GM23338 (cell line): ENCODE measurements around the gene DOCK1. TPM values are rescaled to one million over a fixed set of nuclear protein-coding genes. Genes with fewer than 3 reads are reported as not detected.

ENCODE experiments used
- ATAC-seq: fragments of 200-7000 bp; cut with Tn5 transposase; 3 replicates; pipeline ENCODE4 v1.9.1; 2020
- DNase-seq: peaks from one replicate; pipeline ENCODE4 v3.0.0-alpha.2; 2015; ENCODE audit warnings: low spot score
- H2AFZ ChIP-seq: fragments of 200-600 bp; sonication (generic); 2 replicates; pipeline ENCODE4 v1.8.0; 2016; ENCODE audit warnings: antibody characterized with exemption, mild to moderate bottlenecking, moderate library complexity
- H3F3A ChIP-seq: fragments of 200-600 bp; sonication (generic); replicated peaks from 2 replicates; pipeline ENCODE4 v1.8.0; 2017; ENCODE audit warnings: antibody characterized with exemption, mixed run types, low read depth
- H3K27ac ChIP-seq: fragments of 200-600 bp; sonication (generic); 2 replicates; pipeline ENCODE4 v1.6.1; 2016; ENCODE audit warnings: low read depth
- H3K27me3 ChIP-seq: fragments of 200-600 bp; sonication (generic); 2 replicates; pipeline ENCODE4 v1.8.0; 2016; ENCODE audit warnings: mild to moderate bottlenecking, mixed run types, moderate library complexity; ENCODE audit not compliant: insufficient read depth
- H3K36me3 ChIP-seq: fragments of 200-600 bp; sonication (generic); 2 replicates; pipeline ENCODE4 v1.8.0; 2016; ENCODE audit warnings: mild to moderate bottlenecking; ENCODE audit not compliant: insufficient read depth
- H3K4me1 ChIP-seq: fragments of 200-600 bp; sonication (generic); 2 replicates; pipeline ENCODE4 v1.8.0; 2016; ENCODE audit warnings: mild to moderate bottlenecking, moderate library complexity; ENCODE audit not compliant: insufficient read depth
- H3K4me2 ChIP-seq: fragments of 200-600 bp; sonication (generic); 2 replicates; pipeline ENCODE4 v1.7.1; 2017; ENCODE audit warnings: mixed run types
- H3K4me3 ChIP-seq: fragments of 200-600 bp; sonication (generic); 2 replicates; pipeline ENCODE4 v1.6.1; 2016; ENCODE audit warnings: mixed run types
- H3K79me2 ChIP-seq: fragments of 200-600 bp; sonication (generic); replicated peaks from 2 replicates; pipeline ENCODE4 v1.8.0; 2017; ENCODE audit warnings: mild to moderate bottlenecking; ENCODE audit not compliant: insufficient read depth
- H3K9me2 ChIP-seq: fragments of 200-600 bp; sonication (generic); 2 replicates; pipeline ENCODE4 v1.8.0; 2017; ENCODE audit not compliant: insufficient read depth
- H4K20me1 ChIP-seq: fragments of 200-600 bp; sonication (generic); replicated peaks from 2 replicates; pipeline ENCODE4 v1.8.0; 2017; ENCODE audit warnings: mild to moderate bottlenecking; ENCODE audit not compliant: insufficient read depth
- H3K27ac Mint-ChIP-seq: 2 replicates; pipeline ENCODE4 v1.8.0; 2020; ENCODE audit warnings: inconsistent platforms, mild to moderate bottlenecking, moderate library complexity, mixed read lengths
- H3K27me3 Mint-ChIP-seq: 3 replicates; pipeline ENCODE4 v1.8.0; 2022; ENCODE audit warnings: low read depth, mild to moderate bottlenecking, moderate library complexity, mixed read lengths, inconsistent platforms; ENCODE audit not compliant: insufficient read depth, poor library complexity
- H3K36me3 Mint-ChIP-seq: 3 replicates; pipeline ENCODE4 v1.8.0; 2021; ENCODE audit warnings: low read depth, mild to moderate bottlenecking, inconsistent platforms, moderate library complexity, mixed read lengths
- H3K4me1 Mint-ChIP-seq: 3 replicates; pipeline ENCODE4 v1.8.0; 2020; ENCODE audit warnings: mild to moderate bottlenecking, inconsistent platforms, mixed read lengths
- H3K4me3 Mint-ChIP-seq: 3 replicates; pipeline ENCODE4 v1.8.0; 2021; ENCODE audit warnings: moderate library complexity, mild to moderate bottlenecking, inconsistent platforms, mixed read lengths
- H3K9me3 Mint-ChIP-seq: 3 replicates; pipeline ENCODE4 v1.8.0; 2020; ENCODE audit warnings: moderate library complexity, mild to moderate bottlenecking, inconsistent platforms, mixed read lengths
- ETS1 ChIP-seq: IDR thresholded peaks from 2 replicates; pipeline ENCODE4 v1.6.1; 2016; ENCODE audit warnings: antibody characterized with exemption
- EZH2 ChIP-seq: fragments of 200-600 bp; sonication (generic); IDR thresholded peaks from one replicate; pipeline ENCODE4 v1.8.0; 2017; ENCODE audit warnings: antibody characterized with exemption, mild to moderate bottlenecking, low read depth; ENCODE audit not compliant: unreplicated experiment
- EZH2phosphoT487 ChIP-seq: fragments of 200-600 bp; sonication (generic); IDR thresholded peaks from one replicate; pipeline ENCODE4 v1.8.1; 2018; ENCODE audit warnings: antibody characterized with exemption; ENCODE audit not compliant: unreplicated experiment
- POLR2AphosphoS5 ChIP-seq: IDR thresholded peaks from 2 replicates; pipeline ENCODE4 v1.6.1; 2016; ENCODE audit warnings: antibody characterized with exemption, low read depth
- REST ChIP-seq: IDR thresholded peaks from one replicate; pipeline ENCODE4 v1.6.1; 2018; ENCODE audit warnings: antibody characterized with exemption; ENCODE audit not compliant: unreplicated experiment
- ZNF331 ChIP-seq: fragments of 250-450 bp; sonication (Bioruptor Pico); IDR thresholded peaks from 2 replicates; pipeline ENCODE4 v1.5.0; 2020; ENCODE audit warnings: low read depth, mild to moderate bottlenecking, moderate library complexity
- ZNF462 ChIP-seq: fragments of 250-450 bp; sonication (Bioruptor Pico); IDR thresholded peaks from 2 replicates; pipeline ENCODE4 v1.5.0; 2020; ENCODE audit warnings: mild to moderate bottlenecking, moderate library complexity
- polyA plus RNA-seq: library from polyadenylated mRNA; unstranded; fragments of >200 nt; fragmentation: Nextera tagmentation; extraction: Ambion mirVana; gene quantifications from 2 replicates; pipeline ENCODE4 v1.2.1, GENCODE V29; 2016
- total RNA-seq: library from RNA; depleted of rRNA; stranded (reverse); fragments of >200 nt; shearing (Covaris generic); gene quantifications from 2 replicates; pipeline ENCODE4 v1.2.3, GENCODE V29; 2014

DOCK1 gene
- total and polyA plus RNA-seq, 2 experiments from 2014 or later, result 13.2 to 55.3 TPM

GRCh38 chr10:127384532-127384931 lies 479.3 kb downstream of the DOCK1 start:
- Histone ChIP-seq H3K4me2 (no peak overlapping the region), H3K27ac (no peak overlapping the region), H2AFZ (no peak overlapping the region), H3K9me2 (0 out of 2 replicates have a peak, but pooled peaks cover 3% of the 10 kb centered on the region), H3K27me3 (no peaks in the 10 kb centered on the region), H3K79me2 (no peaks in the 10 kb centered on the region), H3K4me1 (no peaks in the 10 kb centered on the region), H3F3A (no peaks in the 10 kb centered on the region), H4K20me1 (no peaks in the 10 kb centered on the region), H3K4me3 (no peak overlapping the region), H3K36me3 (no peaks in the 10 kb centered on the region; the same call in 1 of the 2 replicates)
- DNase-seq (no peak), ATAC-seq (no peak)
- no peak for TF ChIP-seq ETS1
- TF ChIP-seq EZH2phosphoT487, result no peak
- no peak for TF ChIP-seq POLR2AphosphoS5
- TF ChIP-seq ZNF462 (CRISPR knock-in tag), result no peak
- TF ChIP-seq ZNF331, result no peak
- no peak for TF ChIP-seq REST
- TF ChIP-seq EZH2, result no peak
- H3K4me1 Mint-ChIP-seq, result peaks cover 7% of the 10 kb centered on the region
- peaks cover 9% of the 10 kb centered on the region for H3K27me3 Mint-ChIP-seq
- H3K4me3 Mint-ChIP-seq, result no peak overlapping the region
- H3K9me3 Mint-ChIP-seq, result peaks cover 6% of the 10 kb centered on the region; the same call in 1 of the 3 replicates
- H3K27ac Mint-ChIP-seq, result no peak overlapping the region
- H3K36me3 Mint-ChIP-seq, result peaks cover 27% of the 10 kb centered on the region
